ENCODE results near the gene TFR2.

DNA sequence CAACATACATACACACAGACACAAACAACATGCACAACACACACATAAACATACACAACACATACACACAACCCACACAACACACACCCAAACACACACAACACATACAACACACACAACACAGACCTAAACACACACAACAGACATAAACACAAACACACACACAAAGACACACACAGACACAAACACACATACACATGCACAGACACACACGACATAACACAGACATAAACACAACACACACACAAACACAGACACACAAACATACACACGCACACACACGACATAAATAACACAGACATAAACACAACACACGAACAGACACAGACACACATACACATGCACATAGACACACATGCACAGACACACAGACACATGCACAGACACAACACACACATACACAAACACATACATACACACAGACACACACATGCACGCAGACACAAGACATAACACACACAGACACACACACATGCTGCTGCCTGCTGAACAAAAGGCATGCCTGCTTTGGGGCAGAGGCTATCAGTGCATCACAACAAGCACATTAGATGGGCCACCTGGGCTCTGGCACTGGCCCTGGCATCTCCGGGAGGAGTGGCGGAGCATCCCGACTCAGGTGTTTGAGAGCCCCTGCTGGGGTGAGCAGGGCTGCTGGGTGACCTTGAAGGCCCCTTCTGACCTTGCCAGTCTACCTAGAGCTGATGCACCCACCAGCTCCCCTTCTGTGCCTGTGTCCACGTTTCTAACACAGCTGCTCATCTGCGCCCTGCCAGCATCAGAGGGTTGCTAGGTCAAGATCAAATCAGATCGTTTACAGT is 60.7 kb downstream of the TFR2 start:
- TF ChIP-seq, protein P1, sequence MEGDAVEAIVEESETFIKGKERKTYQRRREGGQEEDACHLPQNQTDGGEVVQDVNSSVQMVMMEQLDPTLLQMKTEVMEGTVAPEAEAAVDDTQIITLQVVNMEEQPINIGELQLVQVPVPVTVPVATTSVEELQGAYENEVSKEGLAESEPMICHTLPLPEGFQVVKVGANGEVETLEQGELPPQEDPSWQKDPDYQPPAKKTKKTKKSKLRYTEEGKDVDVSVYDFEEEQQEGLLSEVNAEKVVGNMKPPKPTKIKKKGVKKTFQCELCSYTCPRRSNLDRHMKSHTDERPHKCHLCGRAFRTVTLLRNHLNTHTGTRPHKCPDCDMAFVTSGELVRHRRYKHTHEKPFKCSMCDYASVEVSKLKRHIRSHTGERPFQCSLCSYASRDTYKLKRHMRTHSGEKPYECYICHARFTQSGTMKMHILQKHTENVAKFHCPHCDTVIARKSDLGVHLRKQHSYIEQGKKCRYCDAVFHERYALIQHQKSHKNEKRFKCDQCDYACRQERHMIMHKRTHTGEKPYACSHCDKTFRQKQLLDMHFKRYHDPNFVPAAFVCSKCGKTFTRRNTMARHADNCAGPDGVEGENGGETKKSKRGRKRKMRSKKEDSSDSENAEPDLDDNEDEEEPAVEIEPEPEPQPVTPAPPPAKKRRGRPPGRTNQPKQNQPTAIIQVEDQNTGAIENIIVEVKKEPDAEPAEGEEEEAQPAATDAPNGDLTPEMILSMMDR (IDR thresholded peaks at IDR 0.05): no peak
- TF ChIP-seq POLR2A (IDR thresholded peaks at IDR 0.05): no peak
